GM18519 (cell line): ENCODE measurements around the gene CYP4F11.
"Not testable (repeated sequence)": the region's sequence is repeated elsewhere in the genome, so short reads cannot be mapped to it uniquely, and the experiment has no call there.

Experiments used
- ATAC-seq: cut with Tn5 transposase; IDR thresholded peaks from one replicate; pipeline ENCODE4 v1.9.1; 2021; ENCODE audit warnings: mild to moderate bottlenecking, moderate library complexity; ENCODE audit not compliant: unreplicated experiment, low FRiP score

The CYP4F11 gene

DNA sequence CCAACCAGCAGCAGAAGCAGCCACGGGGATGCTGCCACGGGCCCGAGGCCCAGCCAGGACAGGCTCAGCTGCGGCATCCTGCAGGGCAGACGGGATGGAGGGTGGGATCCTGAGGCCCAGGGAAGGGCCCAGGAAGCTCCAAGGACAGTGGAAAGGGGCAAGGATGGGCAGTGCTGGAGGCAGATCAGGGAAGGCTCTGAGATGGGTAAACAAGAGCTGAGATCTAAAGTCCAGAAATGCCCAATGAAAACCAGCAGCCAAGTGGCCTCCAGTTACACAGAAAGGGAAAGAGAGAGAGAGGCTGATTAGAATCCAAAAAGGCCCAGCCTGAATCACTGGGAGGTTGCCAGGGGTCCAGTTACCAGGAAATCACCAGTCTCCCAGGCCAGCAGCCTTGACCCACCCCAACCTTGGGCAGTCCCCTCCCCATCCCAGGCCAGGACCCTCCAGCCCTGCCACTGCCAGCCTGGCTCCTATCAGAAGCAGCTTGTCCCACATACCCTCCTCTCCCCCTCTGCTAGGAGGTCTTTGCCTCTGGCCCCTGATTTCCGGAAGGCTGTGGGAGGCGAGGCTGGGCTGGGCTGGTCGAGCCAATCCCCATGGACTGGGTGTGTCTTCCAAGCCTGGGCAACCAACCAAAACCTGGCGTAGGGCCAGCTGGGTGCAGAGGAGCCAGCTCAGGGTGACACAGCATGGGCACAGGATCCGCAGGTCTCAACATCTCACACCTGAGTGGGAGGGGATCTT, at the start of gene CYP4F11:
TSS of gene CYP4F11 (minus strand) at position 198 of the 747 bp plus-strand sequence. CDS start at position 77, 121 bp downstream.
- ATAC-seq, result no peak

DNA sequence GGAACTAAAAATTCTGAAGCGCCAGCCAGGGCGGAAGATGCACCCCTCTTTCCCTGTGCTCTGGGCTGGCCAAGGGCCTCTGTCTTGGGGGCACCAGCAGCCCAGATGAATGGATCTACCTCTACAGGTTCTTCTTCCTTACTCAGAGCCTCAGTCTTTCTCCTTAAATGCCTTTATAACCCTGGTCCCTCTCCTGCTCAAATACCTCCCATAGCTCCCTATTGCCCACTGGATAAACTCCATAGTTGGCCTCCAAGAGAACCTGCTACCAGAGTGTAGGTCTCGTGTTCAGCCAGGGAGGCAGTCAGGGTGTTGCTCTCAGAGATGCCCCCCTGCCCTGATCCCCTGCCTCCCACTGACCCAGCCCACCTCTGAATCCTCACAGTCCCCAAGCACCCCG, 45.0 kb upstream of the CYP4F11 start:
- ATAC-seq, result no peak

GRCh38 chr19:15977690-15978089, 43.4 kb upstream of the CYP4F11 start:
- ATAC-seq, result no peak

GRCh38 chr19:15976836-15977689, 42.7 kb upstream of the CYP4F11 start:
- no peak for ATAC-seq

DNA sequence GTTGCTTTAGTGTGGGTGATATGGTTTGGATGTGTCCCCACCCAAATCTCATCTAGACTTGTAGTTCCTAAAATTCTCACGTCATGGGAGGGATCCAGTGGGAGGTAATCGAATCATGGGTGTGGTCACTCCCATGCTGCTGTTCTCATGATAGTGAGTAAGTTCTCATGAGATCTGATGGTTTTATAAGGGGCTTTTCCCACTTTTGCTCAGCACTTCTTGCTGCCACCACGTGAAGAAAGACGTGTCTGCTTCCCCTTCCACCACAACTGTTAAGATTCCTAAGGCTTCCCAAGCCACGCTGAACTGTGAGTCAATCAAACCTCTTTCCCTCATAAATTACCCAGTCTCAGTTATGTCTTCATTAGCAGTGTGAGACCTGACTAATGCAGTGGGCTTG, 40.5 kb upstream of the CYP4F11 start:
- ATAC-seq, result no peak

DNA sequence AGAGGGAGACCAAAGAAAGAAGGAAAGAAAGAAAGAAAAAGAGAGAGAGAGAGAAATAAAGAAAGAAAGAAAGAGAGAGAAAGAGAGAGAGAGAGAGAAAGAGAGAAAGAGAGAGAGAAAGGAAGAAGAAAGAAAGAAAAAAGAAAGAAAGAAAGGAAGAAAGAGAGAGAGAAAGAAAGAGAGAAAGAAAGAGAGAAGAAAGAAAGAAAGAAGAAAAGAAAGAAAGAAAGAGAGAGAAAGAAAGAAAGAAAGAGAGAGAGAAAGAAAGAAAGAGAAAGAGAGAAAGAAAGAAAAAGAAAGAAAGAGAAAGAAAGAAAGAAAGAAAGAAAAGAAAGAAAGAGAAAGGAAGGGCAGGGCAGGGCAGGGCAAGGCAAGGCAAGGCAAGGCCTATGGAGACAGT, 37.7 kb upstream of the CYP4F11 start:
- not testable (repeated sequence) for ATAC-seq

DNA sequence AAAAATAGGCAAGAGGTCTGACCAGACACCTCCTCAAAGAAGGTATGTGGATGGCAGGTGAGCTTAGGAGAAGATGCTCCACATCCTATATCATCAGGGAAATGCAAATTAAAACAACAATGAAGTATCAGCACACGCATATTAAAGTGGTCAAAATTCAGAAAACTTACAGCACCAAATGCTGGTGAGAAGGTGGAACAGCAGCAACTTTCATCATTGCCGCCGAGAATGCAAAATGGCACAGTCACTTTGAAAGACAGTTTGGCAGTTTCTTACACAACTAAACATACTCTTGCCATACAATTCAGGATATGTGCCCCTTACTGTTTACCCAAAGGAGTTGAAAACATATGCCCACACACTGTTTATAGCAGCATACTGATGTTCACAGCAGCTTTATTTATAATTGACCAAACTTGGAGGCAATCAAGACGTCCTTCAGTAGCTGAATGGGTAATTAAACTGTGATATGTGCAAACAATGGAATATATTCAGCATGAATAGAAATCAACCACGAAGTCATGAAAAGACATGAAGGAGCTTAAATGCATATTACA, 37.0 kb upstream of the CYP4F11 start:
- no peak for ATAC-seq

DNA sequence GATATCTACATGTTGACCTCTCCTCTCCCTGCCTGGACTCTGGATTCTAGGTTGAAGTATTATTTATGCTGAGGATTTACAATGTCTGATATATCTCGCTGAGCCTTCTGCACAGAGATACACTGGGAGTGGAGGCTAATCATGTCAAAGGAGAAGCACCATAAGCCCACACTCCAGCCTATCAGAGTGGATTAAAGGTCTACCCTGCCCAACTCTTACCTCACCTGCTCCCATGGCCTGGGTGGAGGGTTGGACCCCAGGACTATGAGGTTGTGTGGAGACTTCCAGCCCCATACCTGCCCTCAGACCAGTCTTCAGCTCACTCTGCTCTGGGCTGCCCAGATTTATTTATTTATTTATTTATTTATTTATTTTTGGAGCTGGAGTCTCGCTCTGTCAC, 29.9 kb upstream of the CYP4F11 start:
- no peak for ATAC-seq

DNA sequence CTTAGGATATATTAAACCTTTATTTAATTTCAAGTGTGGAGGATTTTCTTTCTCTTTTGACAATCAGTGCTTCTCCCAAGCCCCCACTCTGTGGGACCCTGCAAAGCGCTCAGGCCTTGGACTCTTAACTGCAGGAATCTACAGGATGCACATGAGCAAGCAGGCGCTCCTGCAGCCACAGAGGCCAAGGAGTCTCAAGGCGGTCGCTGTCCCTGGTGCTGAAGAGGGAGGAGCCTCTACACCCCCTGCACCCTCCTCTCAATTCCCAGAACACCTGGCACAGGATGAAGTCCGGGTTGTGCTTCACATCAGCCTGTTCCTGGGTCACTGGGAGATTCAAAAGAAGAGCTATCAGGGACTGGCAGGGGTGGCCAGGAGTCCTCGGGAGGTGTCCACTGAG, 28.0 kb upstream of the CYP4F11 start:
- ATAC-seq, result no peak

GRCh38 chr19:15954820-15955219, 20.5 kb upstream of the CYP4F11 start:
- ATAC-seq, result no peak

GRCh38 chr19:15948223-15949058, 14.1 kb upstream of the CYP4F11 start, which contains the start of gene OR10H4:
Gene OR10H4, plus strand, starts transcription at chr19:15949008. Its CDS starts 0 bp downstream, at chr19:15949008.
- no peak for ATAC-seq

GRCh38 chr19:15945301-15945700, 11.0 kb upstream of the CYP4F11 start:
- ATAC-seq, result no peak

- ATAC-seq, result no peak
These were observed 10.1 kb upstream of the CYP4F11 start for GRCh38 chr19:15944401-15944800.

GRCh38 chr19:15937771-15938170, 3.4 kb upstream of the CYP4F11 start:
- no peak for ATAC-seq

DNA sequence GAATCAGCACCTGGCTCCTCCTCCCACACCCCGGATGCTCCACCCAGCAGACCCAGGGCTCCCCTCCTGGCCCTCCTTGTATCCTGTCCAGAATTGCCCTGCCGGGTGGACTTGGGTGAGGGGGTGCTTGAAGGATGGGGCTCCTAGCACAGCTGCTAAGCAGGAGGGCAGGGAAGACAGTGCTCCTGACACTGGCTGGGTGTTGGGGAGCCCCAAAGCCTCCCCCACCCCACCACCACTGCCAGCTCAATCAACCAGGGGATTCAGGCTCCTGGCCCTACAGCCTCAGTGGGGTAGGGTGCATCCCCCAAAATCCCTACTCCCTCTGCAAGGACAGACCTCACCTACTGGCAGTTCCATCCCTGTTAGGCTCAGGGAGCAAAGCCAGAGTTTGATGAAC, 2.6 kb upstream of the CYP4F11 start:
- ATAC-seq, result no peak

DNA sequence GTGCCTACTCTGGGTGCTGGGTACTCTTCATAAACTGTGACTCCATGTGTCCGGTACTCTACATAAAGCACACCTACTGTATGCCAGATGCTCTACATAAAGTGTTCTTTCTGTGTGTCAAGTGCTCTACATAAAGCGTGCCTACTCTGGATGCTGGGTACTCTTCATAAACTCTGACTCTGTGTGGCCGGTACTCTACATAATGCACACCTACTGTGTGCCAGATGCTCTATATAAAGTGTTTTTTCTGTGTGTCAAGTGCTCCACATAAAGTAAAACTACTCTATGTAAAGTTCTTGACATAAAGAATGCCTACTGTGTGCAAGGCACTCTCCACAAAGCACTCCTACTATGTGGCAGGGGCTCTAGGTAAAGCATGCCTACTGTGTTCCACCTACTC, 1.8 kb upstream of the CYP4F11 start:
- ATAC-seq, result no peak

DNA sequence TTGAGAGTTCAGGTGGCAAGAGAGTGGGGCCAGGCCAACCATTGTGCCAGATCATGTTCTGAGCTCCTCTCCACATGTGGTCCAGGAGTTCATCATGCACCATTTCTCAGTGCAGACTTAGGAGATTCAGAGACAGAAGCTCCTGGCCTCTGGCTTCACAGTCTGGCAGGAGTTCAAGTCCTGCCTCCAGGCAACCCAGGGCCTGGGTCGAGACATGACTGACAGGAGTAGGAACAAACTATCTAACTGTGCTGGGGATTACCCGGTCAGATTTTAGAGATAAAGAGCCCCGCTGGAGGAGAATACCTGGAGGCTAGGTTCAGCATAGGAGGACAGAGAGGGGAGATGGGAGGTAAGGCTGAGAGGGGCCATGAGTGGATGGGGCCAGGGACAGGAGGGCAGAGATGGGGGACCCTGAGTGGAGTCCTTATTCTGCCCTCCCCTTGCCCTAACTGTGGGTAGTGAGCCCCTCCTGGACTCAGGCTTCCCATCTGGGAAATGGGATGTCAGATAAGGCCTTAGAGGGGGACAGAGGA, 906 bp upstream of the CYP4F11 start:
- ATAC-seq, result no peak

DNA sequence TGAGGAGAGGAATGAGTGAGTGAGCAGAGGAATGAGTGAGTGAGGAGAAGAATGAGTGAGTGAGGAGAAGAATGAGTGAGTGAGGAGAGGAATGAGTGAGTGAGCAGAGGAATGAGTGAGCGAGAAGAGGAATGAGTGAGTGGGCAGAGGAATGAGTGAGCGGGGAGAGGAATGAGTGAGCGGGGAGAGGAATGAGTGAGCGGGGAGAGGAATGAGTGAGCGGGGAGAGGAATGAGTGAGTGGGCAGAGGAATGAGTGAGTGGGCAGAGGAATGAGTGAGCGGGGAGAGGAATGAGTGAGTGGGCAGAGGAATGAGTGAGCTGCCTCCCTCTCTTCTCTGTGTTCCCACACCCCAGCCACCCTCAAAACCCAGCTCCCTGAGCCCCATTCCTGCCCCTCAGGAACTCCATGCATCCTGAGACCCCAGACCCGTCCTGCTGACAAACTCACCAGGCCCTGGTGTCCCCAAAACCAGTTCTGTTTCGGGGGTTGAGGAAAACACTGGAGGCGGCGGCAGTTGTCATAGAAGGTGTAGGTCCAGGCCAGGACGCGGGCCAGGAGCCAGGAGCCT, 483 bp downstream of the CYP4F11 start:
- not testable (repeated sequence) for ATAC-seq

DNA sequence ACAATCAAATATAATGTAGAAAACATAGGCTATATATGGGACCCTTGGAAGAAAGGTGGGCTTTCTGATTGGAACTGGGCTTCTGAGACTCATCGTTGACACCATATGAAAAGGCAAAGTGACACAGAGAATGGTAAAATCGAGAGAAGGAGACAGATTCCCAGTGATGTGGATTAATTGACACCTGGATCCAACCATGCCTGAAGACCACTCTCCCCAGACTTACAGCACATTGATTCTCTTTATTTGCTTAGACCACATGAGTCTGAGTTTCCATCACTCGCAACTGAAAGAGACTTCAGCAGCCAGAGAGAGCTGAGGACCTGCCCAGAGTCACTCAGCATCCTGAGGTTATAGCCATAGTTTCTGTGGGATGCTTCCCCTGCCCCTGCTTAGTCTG, 6.0 kb downstream of the CYP4F11 start:
- no peak for ATAC-seq

GRCh38 chr19:15926484-15926883, 7.8 kb downstream of the CYP4F11 start:
- no peak for ATAC-seq
